ENCODE measurements around the gene NKIRAS1.

The NKIRAS1 gene

GRCh38 chr3:23916886-23917678 is at the start of gene NKIRAS1, which contains the start of gene RPL15:
NKIRAS1 (minus strand) TSS chr3:23916990; CDS start chr3:23910904, 6,086 bp downstream.
RPL15 (plus strand) TSS chr3:23917132; CDS start chr3:23917860, 728 bp downstream.
- DNase-seq = peak; percentile 96

- no peak for DNase-seq
These were observed 49.5 kb upstream of the NKIRAS1 start for GRCh38 chr3:23966328-23966727.

DNA sequence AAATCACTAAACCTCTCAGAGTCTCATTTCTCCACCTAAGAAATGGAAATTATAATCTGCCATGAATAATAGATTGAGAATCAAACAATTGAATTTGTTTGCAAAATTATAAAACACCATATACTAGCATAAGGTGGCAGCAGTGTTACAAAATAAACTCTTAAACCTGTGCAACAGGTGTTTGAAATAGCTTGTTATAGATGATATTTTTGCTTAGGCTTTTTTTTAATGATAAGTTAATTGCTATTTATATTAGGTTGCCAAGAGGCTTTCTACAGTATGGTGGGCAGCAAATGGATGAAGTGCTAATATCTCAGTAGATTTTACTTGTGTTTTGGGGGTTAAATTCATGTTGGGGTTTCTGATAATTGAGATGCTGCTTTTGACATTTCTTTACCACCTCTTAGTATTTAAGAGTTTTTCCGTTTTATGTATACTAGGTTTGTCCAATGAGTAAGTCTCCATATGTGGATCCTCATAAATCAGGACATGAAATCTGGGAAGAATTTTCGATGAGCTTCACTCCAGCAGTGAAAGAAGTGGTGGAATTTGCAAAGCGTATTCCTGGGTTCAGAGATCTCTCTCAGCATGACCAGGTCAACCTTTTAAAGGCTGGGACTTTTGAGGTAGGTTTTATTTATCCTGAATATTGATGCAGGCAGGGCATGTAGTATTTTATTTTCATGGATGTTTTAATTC is 47.9 kb upstream of the NKIRAS1 start:
- no peak for DNase-seq

- no peak for DNase-seq
These were observed 45.1 kb upstream of the NKIRAS1 start for GRCh38 chr3:23961913-23962312.

- no peak for DNase-seq
These were observed 44.3 kb upstream of the NKIRAS1 start for GRCh38 chr3:23961066-23961465.

DNA sequence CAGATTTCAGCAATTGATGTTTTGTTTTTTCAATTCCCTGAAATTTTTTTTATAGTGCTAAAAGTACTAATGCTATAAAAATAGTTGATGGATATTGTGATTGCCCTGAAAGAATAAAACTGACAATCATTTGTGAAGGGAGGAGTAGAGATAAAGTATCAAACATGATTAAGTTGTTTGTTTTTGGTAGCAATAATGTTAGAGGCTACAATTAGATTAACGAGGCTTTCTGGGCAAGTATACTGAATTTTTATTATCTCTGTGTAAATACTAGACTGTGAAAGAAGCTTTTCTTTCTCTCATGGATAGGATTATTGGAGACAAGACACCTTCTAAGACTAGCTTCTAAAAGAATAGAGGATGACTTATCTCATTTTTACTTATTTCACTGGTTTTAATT is 43.9 kb upstream of the NKIRAS1 start:
- no peak for DNase-seq

DNA sequence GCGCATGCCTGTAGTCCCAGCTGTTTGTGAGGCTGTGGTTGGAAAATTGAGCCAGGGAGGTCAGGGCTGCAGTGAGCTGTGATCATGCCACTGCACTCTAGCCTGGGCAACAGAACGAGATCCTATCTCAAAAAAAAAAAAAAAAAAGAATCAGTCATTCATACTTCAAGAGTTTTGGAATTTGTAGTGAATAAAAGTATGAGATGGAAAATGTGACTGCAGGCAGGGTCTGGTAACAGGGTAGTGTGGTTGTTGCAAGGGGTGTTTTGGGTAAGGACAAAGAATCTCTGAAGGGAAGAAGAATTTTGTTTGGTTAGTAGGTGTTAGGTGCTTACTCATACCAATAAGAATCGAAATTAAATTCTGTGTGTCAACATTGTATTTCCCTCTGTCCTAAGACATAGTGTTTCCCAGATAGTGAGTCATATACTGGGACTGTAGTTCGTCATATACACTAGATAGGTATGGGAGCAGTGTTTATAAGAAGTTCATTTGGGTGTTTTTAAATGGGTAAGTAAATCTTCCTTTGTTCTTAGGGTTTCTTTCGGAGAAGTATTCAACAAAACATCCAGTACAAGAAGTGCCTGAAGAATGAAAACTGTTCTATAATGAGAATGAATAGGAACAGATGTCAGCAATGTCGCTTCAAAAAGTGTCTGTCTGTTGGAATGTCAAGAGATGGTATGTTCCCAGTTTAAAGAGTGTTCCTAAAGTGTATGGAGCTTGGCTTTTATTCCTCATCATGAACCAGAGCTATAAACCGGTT is 42.5 kb upstream of the NKIRAS1 start:
- no peak for DNase-seq

GRCh38 chr3:23956701-23957100 is 39.9 kb upstream of the NKIRAS1 start:
- DNase-seq = no peak

GRCh38 chr3:23954144-23954543 is 37.4 kb upstream of the NKIRAS1 start:
- no peak for DNase-seq

- no peak for DNase-seq
These were observed 36.7 kb upstream of the NKIRAS1 start for GRCh38 chr3:23953523-23953922.

DNA sequence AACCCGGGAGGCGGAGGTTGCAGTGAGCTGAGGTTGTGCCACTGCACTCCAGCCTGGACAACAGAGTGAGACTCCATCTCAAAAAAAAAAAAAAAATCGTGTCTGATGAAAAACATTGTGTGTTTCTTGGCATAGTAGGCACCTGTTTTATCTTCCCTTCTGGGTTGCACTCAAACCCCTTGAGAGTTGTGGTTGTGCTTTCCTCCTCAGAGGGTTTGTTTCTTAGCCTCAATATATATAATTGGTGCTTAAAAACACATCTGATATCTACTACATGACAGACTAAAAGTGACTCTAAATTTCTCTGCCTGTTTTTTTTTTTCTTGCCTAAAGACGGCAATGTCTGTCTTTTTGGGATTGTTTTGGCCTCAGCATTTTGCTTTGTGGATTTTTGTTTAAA is 35.9 kb upstream of the NKIRAS1 start:
- no peak for DNase-seq

DNA sequence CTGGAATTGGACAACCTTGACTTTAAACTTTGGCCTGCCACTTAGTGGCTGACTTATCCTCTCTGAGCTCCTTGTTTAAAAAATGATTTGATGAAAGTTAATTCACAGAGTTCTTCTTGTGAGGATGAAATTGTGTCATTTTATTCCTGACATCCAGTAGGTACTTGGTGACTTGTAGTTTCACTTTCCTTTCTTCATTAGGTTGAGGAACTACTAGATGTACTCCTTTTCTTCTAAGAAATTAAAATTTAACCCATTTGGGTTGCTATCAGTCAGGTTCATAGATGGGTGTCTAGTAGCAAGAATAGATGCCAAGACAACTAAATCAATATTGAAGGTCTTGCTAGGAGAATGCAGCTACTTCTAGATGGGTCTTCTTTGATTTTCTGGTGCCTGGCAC is 33.5 kb upstream of the NKIRAS1 start:
- DNase-seq = no peak

DNA sequence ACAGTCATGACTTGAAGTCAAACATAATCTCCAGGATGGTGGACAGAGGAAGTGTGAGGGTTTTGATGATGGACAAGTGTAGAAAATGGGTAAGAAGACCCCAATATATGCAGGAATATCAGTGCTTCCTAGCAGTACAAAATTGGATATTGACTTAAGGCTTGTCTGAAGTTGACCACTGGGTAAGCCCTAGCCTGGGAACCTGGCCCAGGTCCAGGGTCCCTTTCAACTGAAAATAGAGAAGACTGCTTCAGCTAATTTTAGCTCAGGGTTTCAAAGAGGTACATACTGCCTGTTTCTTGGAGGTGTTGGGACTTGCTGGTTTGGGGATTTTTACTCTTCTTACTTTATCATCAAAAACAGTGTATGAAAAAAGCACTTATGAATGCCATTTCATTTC is 33.0 kb upstream of the NKIRAS1 start:
- DNase-seq = no peak

GRCh38 chr3:23948761-23949160 is 32.0 kb upstream of the NKIRAS1 start:
- DNase-seq = no peak

- DNase-seq = peak; percentile 98
These were observed 29.3 kb upstream of the NKIRAS1 start for GRCh38 chr3:23945913-23946687.

DNA sequence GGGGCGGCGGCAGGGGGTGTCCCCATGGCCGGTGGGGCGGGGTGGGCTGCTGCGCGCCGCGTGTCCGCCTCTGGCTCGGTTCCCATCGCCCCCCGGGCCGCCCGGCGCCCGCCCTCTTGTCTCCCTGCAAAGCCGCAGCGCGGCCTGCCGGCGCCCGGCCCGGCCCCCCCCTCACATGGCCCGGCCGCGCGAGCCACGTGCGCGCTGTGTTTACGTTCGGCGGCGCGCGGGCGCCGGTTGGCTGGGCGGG is 28.8 kb upstream of the NKIRAS1 start:
- DNase-seq = no peak

DNA sequence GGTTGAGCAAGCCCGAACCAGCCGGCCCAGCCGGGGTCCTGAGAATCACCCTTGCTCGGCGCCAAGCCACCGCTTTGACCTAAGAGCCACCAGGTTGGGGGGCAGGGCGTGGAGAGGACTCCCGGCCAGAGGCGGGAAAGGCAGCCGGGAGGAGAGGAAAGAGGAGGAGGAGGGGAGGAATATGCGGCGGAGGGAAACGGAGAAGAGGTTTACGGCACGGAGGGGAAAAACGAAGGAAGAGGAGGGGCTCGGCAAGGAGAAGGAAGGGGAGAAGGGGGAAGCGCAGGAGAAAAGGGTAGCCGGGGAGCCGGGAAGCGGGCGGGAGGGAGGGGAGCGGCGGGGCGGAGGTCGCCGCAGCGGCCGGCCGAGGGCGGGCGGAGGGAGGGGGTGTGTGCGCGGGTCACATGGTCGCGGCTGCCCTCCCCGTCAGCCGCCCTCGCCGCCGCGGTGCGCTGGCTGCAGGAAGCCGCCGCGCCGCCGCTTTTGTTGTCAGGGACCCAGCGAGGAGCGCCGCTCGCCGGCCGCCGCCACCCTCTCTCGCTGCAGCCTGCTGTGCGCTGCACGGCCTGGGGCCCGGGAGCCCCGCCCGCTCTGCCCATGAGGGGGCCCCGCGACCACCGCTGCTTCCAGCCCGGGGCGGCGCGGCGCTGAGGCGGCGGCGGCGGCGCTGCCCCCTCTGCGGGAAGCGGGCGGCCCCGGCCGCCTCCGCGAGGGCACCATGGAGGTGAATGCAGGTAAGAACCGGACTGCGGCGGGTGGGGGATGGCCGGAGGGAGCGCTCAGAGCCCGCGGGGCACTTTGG is 28.3 kb upstream of the NKIRAS1 start, which contains the start of gene NR1D2:
TSS of gene NR1D2 (plus strand) at position 426 of the 802 bp plus-strand sequence. CDS start at position 719, 293 bp downstream.
- peak; percentile 78 for DNase-seq

- no peak for DNase-seq
These were observed 27.4 kb upstream of the NKIRAS1 start for GRCh38 chr3:23944007-23944783.

- no peak for DNase-seq
These were observed 25.8 kb upstream of the NKIRAS1 start for GRCh38 chr3:23942546-23942945.

GRCh38 chr3:23941440-23941839 is 24.6 kb upstream of the NKIRAS1 start:
- no peak for DNase-seq

GRCh38 chr3:23940775-23941174 is 24.0 kb upstream of the NKIRAS1 start:
- no peak for DNase-seq
